Natural killer cell (primary cell): ENCODE results near the gene KLHL3. TPM values are rescaled to one million over a fixed set of nuclear protein-coding genes. Genes with fewer than 3 reads are reported as not detected.

Experiments
- ATAC-seq, 3 donors: fragments of 150-1000 bp in 2 of 3; fragments of 200-7000 bp in 1 of 3; cut with Tn5 transposase; 1 replicate in 1 of 3; 2 replicates in 2 of 3; pipeline ENCODE4 v1.10.0; 2021; ENCODE audit warnings: mild to moderate bottlenecking in 2 of 3, moderate library complexity in 2 of 3
- DNase-seq, 2 donors: peaks; one replicate each; pipeline versions ENCODE4 v3.0.0 to v3.0.0-alpha.2; 2013 to 2021; ENCODE audit warnings: mixed read lengths in 1 of 2
- H3K27ac ChIP-seq: one replicate; pipeline ENCODE4 v1.5.1; 2013; ENCODE audit warnings: mild to moderate bottlenecking, low read length
- H3K27me3 ChIP-seq: one replicate; pipeline ENCODE4 v1.6.1; 2013; ENCODE audit warnings: low read length; ENCODE audit not compliant: control insufficient read depth, insufficient read depth
- H3K36me3 ChIP-seq: one replicate; pipeline ENCODE4 v1.6.1; 2013; ENCODE audit warnings: low read length; ENCODE audit not compliant: control insufficient read depth, insufficient read depth
- H3K4me1 ChIP-seq: one replicate; pipeline ENCODE4 v1.6.1; 2013; ENCODE audit warnings: low read length; ENCODE audit not compliant: control insufficient read depth, insufficient read depth
- H3K4me3 ChIP-seq: one replicate; pipeline ENCODE4 v1.5.1; 2013; ENCODE audit warnings: low read length
- H3K9me3 ChIP-seq: one replicate; pipeline ENCODE4 v1.6.1; 2013; ENCODE audit warnings: low read length; ENCODE audit not compliant: control insufficient read depth, insufficient read depth
- H3K27ac Mint-ChIP-seq, 2 donors: one replicate each; pipeline ENCODE4 v1.8.0; 2022; ENCODE audit warnings: mild to moderate bottlenecking in 2 of 2, mixed read lengths in 2 of 2, moderate library complexity in 1 of 2
- H3K27me3 Mint-ChIP-seq, 2 donors: one replicate each; pipeline ENCODE4 v1.8.0; 2022; ENCODE audit warnings: low read depth in 2 of 2, mixed read lengths in 2 of 2
- H3K36me3 Mint-ChIP-seq: one replicate; pipeline ENCODE4 v1.8.0; 2022; ENCODE audit warnings: mixed read lengths
- H3K4me1 Mint-ChIP-seq, 2 donors: one replicate each; pipeline ENCODE4 v1.8.0; 2022; ENCODE audit warnings: mixed read lengths in 2 of 2
- H3K4me3 Mint-ChIP-seq: one replicate; pipeline ENCODE4 v1.8.0; 2022; ENCODE audit warnings: mild to moderate bottlenecking, moderate library complexity, mixed read lengths
- H3K9me3 Mint-ChIP-seq, 2 donors: one replicate each; pipeline ENCODE4 v1.8.0; 2022; ENCODE audit warnings: mixed read lengths in 2 of 2
- CTCF ChIP-seq: fragments of 200-600 bp; IDR thresholded peaks from one replicate; pipeline ENCODE4 v1.8.0; 2022; ENCODE audit warnings: antibody characterized with exemption
- WGBS: methylation state at CpG from one replicate; pipeline ENCODE4 v1.1.7; 2013; ENCODE audit warnings: missing lambda C conversion rate; ENCODE audit not compliant: insufficient coverage; 5-methylcytosine and 5-hydroxymethylcytosine counted together
- intact Hi-C: fragments of 100-400 bp; cut with micrococcal nuclease; formaldehyde crosslinking; loops from one replicate; pipeline ENCODE4 v1.14.2; 2022
- total RNA-seq, 4 donors: library from RNA; stranded (reverse); fragments of 120-200 nt in 1 of 4; gene quantifications; one replicate each; pipeline versions ENCODE4 v1.2.3 to v1.2.4, GENCODE V29; 2013 to 2022

KLHL3 gene
- total RNA-seq, 3 donors from 2014 or later (not counting 1 experiment from before 2014, with no cell fraction given): 11.2 to 14.0 (median 13.2) TPM

GRCh38 chr5:137708796-137709559 lies 26.9 kb downstream of the KLHL3 start:
- H3K36me3 ChIP-seq: no peaks in the 10 kb centered on the region
- Mint-ChIP-seq H3K27me3 (no peaks in the 10 kb centered on the region), H3K36me3 (no peaks in the 10 kb centered on the region), H3K4me1 (no peaks in the 10 kb centered on the region), H3K4me3 (no peak overlapping the region), H3K9me3 (peaks cover 2 to 3% of the 10 kb centered on the region in 2 donors), H3K27ac (no peak overlapping the region)
- no peaks in the 10 kb centered on the region for H3K27me3 ChIP-seq
- H3K9me3 ChIP-seq: no peaks in the 10 kb centered on the region
- no peak for ATAC-seq
- no peak overlapping the region for H3K27ac ChIP-seq
- no peak overlapping the region for H3K4me3 ChIP-seq
- no peak for TF ChIP-seq CTCF
- DNase-seq: no peak
- intact Hi-C loops: no loop called here
- H3K4me1 ChIP-seq: no peaks in the 10 kb centered on the region
- WGBS: 87% methylated on average over 3 of the region's 3 CpGs

- no peak overlapping the region for H3K4me3 Mint-ChIP-seq
- H3K9me3 Mint-ChIP-seq: peaks cover 2 to 3% of the 10 kb centered on the region in 2 donors
- H3K27ac ChIP-seq: no peak overlapping the region
- H3K9me3 ChIP-seq: no peaks in the 10 kb centered on the region
- H3K4me1 Mint-ChIP-seq: no peaks in the 10 kb centered on the region
- WGBS: 100% methylated on average over 1 of the region's 1 CpG
- no peaks in the 10 kb centered on the region for H3K27me3 ChIP-seq
- no peaks in the 10 kb centered on the region for H3K36me3 ChIP-seq
- no peak for TF ChIP-seq CTCF
- no peak for ATAC-seq
- no peak overlapping the region for H3K27ac Mint-ChIP-seq
- H3K27me3 Mint-ChIP-seq: no peaks in the 10 kb centered on the region
- intact Hi-C loops: no loop called here
- H3K4me3 ChIP-seq: no peak overlapping the region
- DNase-seq: no peak
- H3K4me1 ChIP-seq: no peaks in the 10 kb centered on the region
- H3K36me3 Mint-ChIP-seq: no peaks in the 10 kb centered on the region
Measured at GRCh38 chr5:137708062-137708461, 27.8 kb downstream of the KLHL3 start.

- 100% methylated on average over 1 of the region's 2 CpGs for WGBS
- no peaks in the 10 kb centered on the region for H3K4me1 ChIP-seq
- no peak overlapping the region for H3K4me3 ChIP-seq
- intact Hi-C loops: no loop called here
- Mint-ChIP-seq H3K36me3 (no peaks in the 10 kb centered on the region), H3K4me3 (no peak overlapping the region), H3K27ac (no peak overlapping the region), H3K27me3 (no peaks in the 10 kb centered on the region), H3K9me3 (no peaks in the 10 kb centered on the region), H3K4me1 (no peaks in the 10 kb centered on the region)
- H3K36me3 ChIP-seq: no peaks in the 10 kb centered on the region
- DNase-seq (no peak), ATAC-seq (no peak)
- no peaks in the 10 kb centered on the region for H3K27me3 ChIP-seq
- no peak overlapping the region for H3K27ac ChIP-seq
- TF ChIP-seq CTCF: no peak
- H3K9me3 ChIP-seq: no peaks in the 10 kb centered on the region
Measured at GRCh38 chr5:137706841-137707240, 29.0 kb downstream of the KLHL3 start.

GRCh38 chr5:137705106-137705505 lies 30.8 kb downstream of the KLHL3 start:
- H3K4me3 Mint-ChIP-seq: no peak overlapping the region
- H3K9me3 Mint-ChIP-seq: no peaks in the 10 kb centered on the region
- ATAC-seq (no peak), DNase-seq (no peak)
- Histone ChIP-seq H3K27me3 (no peaks in the 10 kb centered on the region), H3K9me3 (no peaks in the 10 kb centered on the region), H3K4me1 (no peaks in the 10 kb centered on the region), H3K27ac (no peak overlapping the region), H3K36me3 (no peaks in the 10 kb centered on the region), H3K4me3 (no peak overlapping the region)
- H3K36me3 Mint-ChIP-seq: no peaks in the 10 kb centered on the region
- H3K4me1 Mint-ChIP-seq: no peaks in the 10 kb centered on the region
- TF ChIP-seq CTCF: no peak
- intact Hi-C loops: no loop called here
- no peaks in the 10 kb centered on the region for H3K27me3 Mint-ChIP-seq
- H3K27ac Mint-ChIP-seq: no peak overlapping the region
